SJSA1 (cell line): ENCODE measurements around the gene PCNA. TPM values are rescaled to one million over a fixed set of nuclear protein-coding genes. Genes with fewer than 3 reads are reported as not detected.

Experiments used
- DNase-seq, 2 experiments: peaks; one replicate each; pipeline ENCODE4 v3.0.0-alpha.2; 2015 to 2020; ENCODE audit warnings: low spot score in 2 of 2, low read depth in 1 of 2
- H3K27ac ChIP-seq: fragments of 250-450 bp; sonication (Bioruptor Pico); 2 replicates; pipeline ENCODE4 v1.5.1; 2020; ENCODE audit warnings: mild to moderate bottlenecking, moderate library complexity
- H3K27me3 ChIP-seq: fragments of 250-450 bp; sonication (Bioruptor Pico); replicated peaks from 2 replicates; pipeline ENCODE4 v1.5.1; 2020; ENCODE audit warnings: mild to moderate bottlenecking, moderate library complexity
- H3K36me3 ChIP-seq: fragments of 250-450 bp; sonication (Bioruptor Pico); 2 replicates; pipeline ENCODE4 v1.5.1; 2020; ENCODE audit warnings: mild to moderate bottlenecking
- H3K4me1 ChIP-seq: fragments of 250-450 bp; sonication (Bioruptor Pico); replicated peaks from 2 replicates; pipeline ENCODE4 v1.6.1; 2021; ENCODE audit warnings: mild to moderate bottlenecking
- H3K4me3 ChIP-seq: fragments of 250-450 bp; sonication (Bioruptor Pico); 2 replicates; pipeline ENCODE4 v1.5.1; 2020; ENCODE audit warnings: mild to moderate bottlenecking
- H3K9me3 ChIP-seq: fragments of 250-450 bp; sonication (Bioruptor Pico); replicated peaks from 2 replicates; pipeline ENCODE4 v1.5.1; 2020; ENCODE audit warnings: mild to moderate bottlenecking
- total RNA-seq: library from RNA; depleted of rRNA; stranded (reverse); fragments of >200 nt; shearing (Covaris generic); gene quantifications from 2 replicates; pipeline ENCODE4 v1.2.3, GENCODE V29; 2014; rRNA removed

Gene PCNA
- 391 and 409 TPM in 2 replicates for total RNA-seq

GRCh38 chr20:5119435-5120184 lies at the start of gene PCNA:
TSS of gene PCNA (minus strand) at chr20:5119958. CDS start at chr20:5119798, 160 bp downstream.
- peak within 1 kb of the TSS; percentile 82 for H3K4me3 ChIP-seq
- H3K4me1 ChIP-seq = peaks cover 16% of the 10 kb centered on the region
- peaks cover 50% of the 10 kb centered on the region for H3K36me3 ChIP-seq
- H3K9me3 ChIP-seq = no peaks in the 10 kb centered on the region
- H3K27me3 ChIP-seq = no peaks in the 10 kb centered on the region
- H3K27ac ChIP-seq = peak within 1 kb of the TSS; percentile 83
- peak; percentile 96 to 97 for DNase-seq

- no peak overlapping the region for H3K27ac ChIP-seq
- H3K4me3 ChIP-seq = no peak overlapping the region
- 0 out of 2 replicates have a peak, but pooled peaks cover 4% of the 10 kb centered on the region for H3K36me3 ChIP-seq
- H3K9me3 ChIP-seq = no peaks in the 10 kb centered on the region
- peaks cover 10% of the 10 kb centered on the region for H3K4me1 ChIP-seq
- H3K27me3 ChIP-seq = no peaks in the 10 kb centered on the region
- peak in 1 of 2 experiments; percentile 16 for DNase-seq
These were observed 49.1 kb upstream of the PCNA start for GRCh38 chr20:5168651-5169396.

- H3K4me1 ChIP-seq = peaks cover 10% of the 10 kb centered on the region
- H3K27ac ChIP-seq = no peak overlapping the region
- H3K27me3 ChIP-seq = no peaks in the 10 kb centered on the region
- H3K9me3 ChIP-seq = no peaks in the 10 kb centered on the region; the same call in 1 of the 2 replicates
- H3K4me3 ChIP-seq = no peak overlapping the region
- DNase-seq = no peak
- H3K36me3 ChIP-seq = no peaks in the 10 kb centered on the region
These were observed 45.2 kb upstream of the PCNA start for GRCh38 chr20:5164645-5165625.

GRCh38 chr20:5161536-5162164 lies 41.9 kb upstream of the PCNA start:
- no peak overlapping the region for H3K27ac ChIP-seq
- H3K27me3 ChIP-seq = no peaks in the 10 kb centered on the region
- DNase-seq = no peak

GRCh38 chr20:5160882-5161281 lies 41.1 kb upstream of the PCNA start:
- H3K4me3 ChIP-seq = no peak overlapping the region
- no peak for DNase-seq
- no peaks in the 10 kb centered on the region; the same call in 1 of the 2 replicates for H3K9me3 ChIP-seq
- peaks cover 19% of the 10 kb centered on the region for H3K4me1 ChIP-seq
- H3K27ac ChIP-seq = no peak overlapping the region
- H3K27me3 ChIP-seq = no peaks in the 10 kb centered on the region
- no peaks in the 10 kb centered on the region for H3K36me3 ChIP-seq

More at GRCh38 chr20:5161536-5162164, 41.9 kb upstream of the PCNA start:
- no peaks in the 10 kb centered on the region for H3K36me3 ChIP-seq
- H3K4me3 ChIP-seq = no peak overlapping the region
- no peaks in the 10 kb centered on the region; the same call in 1 of the 2 replicates for H3K9me3 ChIP-seq
- H3K4me1 ChIP-seq = peaks cover 11% of the 10 kb centered on the region

GRCh38 chr20:5159928-5160327 lies 40.2 kb upstream of the PCNA start:
- Histone ChIP-seq H3K27me3 (no peaks in the 10 kb centered on the region), H3K9me3 (no peaks in the 10 kb centered on the region; the same call in 1 of the 2 replicates), H3K36me3 (no peaks in the 10 kb centered on the region), H3K4me3 (no peak overlapping the region), H3K27ac (no peak overlapping the region), H3K4me1 (peaks cover 20% of the 10 kb centered on the region)
- no peak for DNase-seq

GRCh38 chr20:5156675-5157448 lies 37.1 kb upstream of the PCNA start:
- Histone ChIP-seq H3K9me3 (no peaks in the 10 kb centered on the region; the same call in 1 of the 2 replicates), H3K27ac (no peak overlapping the region), H3K4me1 (peaks cover 30% of the 10 kb centered on the region), H3K27me3 (no peaks in the 10 kb centered on the region), H3K4me3 (no peak overlapping the region), H3K36me3 (no peaks in the 10 kb centered on the region)
- DNase-seq = peak in 1 of 2 experiments; percentile 36

- H3K27ac ChIP-seq = no peak overlapping the region
- peaks cover 4% of the 10 kb centered on the region; the same call in 1 of the 2 replicates for H3K36me3 ChIP-seq
- no peak for DNase-seq
These were observed 35.6 kb upstream of the PCNA start for GRCh38 chr20:5155404-5155803.

GRCh38 chr20:5154543-5154925 lies 34.8 kb upstream of the PCNA start:
- no peak overlapping the region for H3K27ac ChIP-seq
- H3K4me3 ChIP-seq = no peak overlapping the region
- no peak for DNase-seq
- H3K4me1 ChIP-seq = peaks cover 38% of the 10 kb centered on the region
- H3K9me3 ChIP-seq = no peaks in the 10 kb centered on the region
- no peaks in the 10 kb centered on the region for H3K27me3 ChIP-seq
- H3K36me3 ChIP-seq = peaks cover 5% of the 10 kb centered on the region; the same call in 1 of the 2 replicates

More at GRCh38 chr20:5155404-5155803, 35.6 kb upstream of the PCNA start:
- H3K27me3 ChIP-seq = no peaks in the 10 kb centered on the region
- peaks cover 35% of the 10 kb centered on the region for H3K4me1 ChIP-seq
- H3K9me3 ChIP-seq = no peaks in the 10 kb centered on the region
- no peak overlapping the region for H3K4me3 ChIP-seq

GRCh38 chr20:5153612-5154542 lies 34.1 kb upstream of the PCNA start:
- Histone ChIP-seq H3K27ac (no peak overlapping the region), H3K27me3 (no peaks in the 10 kb centered on the region), H3K4me3 (no peak overlapping the region), H3K9me3 (no peaks in the 10 kb centered on the region), H3K4me1 (peaks cover 38% of the 10 kb centered on the region), H3K36me3 (peaks cover 5% of the 10 kb centered on the region; the same call in 1 of the 2 replicates)
- no peak for DNase-seq

GRCh38 chr20:5153152-5153467 lies 33.4 kb upstream of the PCNA start:
- H3K9me3 ChIP-seq = no peaks in the 10 kb centered on the region
- no peak overlapping the region for H3K4me3 ChIP-seq
- peaks cover 38% of the 10 kb centered on the region for H3K4me1 ChIP-seq
- H3K27me3 ChIP-seq = no peaks in the 10 kb centered on the region
- H3K36me3 ChIP-seq = peaks cover 5% of the 10 kb centered on the region; the same call in 1 of the 2 replicates
- no peak overlapping the region for H3K27ac ChIP-seq
- no peak for DNase-seq
